ENCODE results near the gene HUWE1. TPM values are rescaled to one million over a fixed set of nuclear protein-coding genes. Genes with fewer than 3 reads are reported as not detected.

The HUWE1 gene
- total and polyA plus RNA-seq, 2 of the 13 experiments (the other 11 are each of a cell fraction or from before 2014, with no cell fraction given), result 63.2 to 68.1 TPM

- TF ChIP-seq PRDM4 (CRISPR knock-in tag; IDR thresholded peaks at IDR 0.05; ENCODE audit: borderline replicate concordance) (no peak), RBFOX2 (IDR thresholded peaks at IDR 0.05; ENCODE audit: low read depth, low read length) (peak; percentile 82), ATF1 (CRISPR knock-in tag; IDR thresholded peaks at IDR 0.05) (no peak), HIVEP1 (CRISPR knock-in tag; IDR thresholded peaks at IDR 0.05) (0 out of 2 replicates have a peak, but pooled peaks have one; percentile 23), NFIB (CRISPR knock-in tag; IDR thresholded peaks at IDR 0.05; ENCODE audit: borderline replicate concordance) (no peak), ZNF101 (CRISPR knock-in tag; IDR thresholded peaks at IDR 0.05; ENCODE audit: borderline replicate concordance, low read depth) (no peak), HDAC1 (CRISPR knock-in tag; IDR thresholded peaks at IDR 0.05) (peak; percentile 52; the same call in 1 of the 2 replicates), MED13 (CRISPR knock-in tag; IDR thresholded peaks at IDR 0.05) (no peak), CENPX (CRISPR knock-in tag; IDR thresholded peaks at IDR 0.05) (no peak), ZNF3 (CRISPR knock-in tag; IDR thresholded peaks at IDR 0.05) (no peak), HNRNPK (IDR thresholded peaks at IDR 0.05; ENCODE audit: low read depth, low read length, poor library complexity, severe bottlenecking) (peak; percentile 57), NFIC (IDR thresholded peaks at IDR 0.05; ENCODE audit: low read length) (no peak), ZFY (CRISPR knock-in tag; IDR thresholded peaks at IDR 0.05) (peak; percentile 78), ZNF512 (CRISPR knock-in tag; IDR thresholded peaks at IDR 0.05) (no peak), ZBTB25 (CRISPR knock-in tag; IDR thresholded peaks at IDR 0.05) (no peak), KLF16 (CRISPR knock-in tag; IDR thresholded peaks at IDR 0.05) (peak in 1 of 2 experiments; percentile 44; a peak in 1 of 4 replicates), ARNT2 (CRISPR knock-in tag; IDR thresholded peaks at IDR 0.05; ENCODE audit: low read depth) (peak; percentile 59), ZNF513 (CRISPR knock-in tag; conservative IDR thresholded peaks at IDR 0.05) (no peak)
Measured at GRCh38 chrX:53686151-53686885, at the start of gene HUWE1 (continued).
